Activated naive CD4-positive, alpha-beta T cell treated with anti-CD3 and anti-CD28 coated beads, Interleukin-2, amount 10 ng/mL, durations not matched to agents 7 days and 5 days (primary cell): ENCODE results near the gene AMN1.

ENCODE experiments used
- CTCF ChIA-PET: fragments of 350-600 bp; sonication (Branson Sonifier 250); formaldehyde crosslinking; loops from one replicate; lab custom pipeline; 2021; ENCODE audit warnings: antibody characterized with exemption; lab: Charles Lee
- DNase-seq: peaks from one replicate; pipeline ENCODE4 v3.0.0-alpha.2; 2020
- H3K27ac Mint-ChIP-seq: one replicate; pipeline ENCODE4 v1.8.0; 2021; ENCODE audit warnings: mild to moderate bottlenecking, moderate library complexity, mixed read lengths
- H3K27me3 Mint-ChIP-seq: one replicate; pipeline ENCODE4 v1.8.0; 2021; ENCODE audit warnings: mild to moderate bottlenecking, mixed read lengths
- H3K36me3 Mint-ChIP-seq: one replicate; pipeline ENCODE4 v1.8.0; 2021; ENCODE audit warnings: mixed read lengths
- H3K4me1 Mint-ChIP-seq: one replicate; pipeline ENCODE4 v1.8.0; 2021; ENCODE audit warnings: mixed read lengths
- H3K4me3 Mint-ChIP-seq: one replicate; pipeline ENCODE4 v1.8.0; 2021; ENCODE audit warnings: mild to moderate bottlenecking, moderate library complexity, mixed read lengths
- H3K9me3 Mint-ChIP-seq: one replicate; pipeline ENCODE4 v1.8.0; 2021; ENCODE audit warnings: mixed read lengths

The AMN1 gene

DNA sequence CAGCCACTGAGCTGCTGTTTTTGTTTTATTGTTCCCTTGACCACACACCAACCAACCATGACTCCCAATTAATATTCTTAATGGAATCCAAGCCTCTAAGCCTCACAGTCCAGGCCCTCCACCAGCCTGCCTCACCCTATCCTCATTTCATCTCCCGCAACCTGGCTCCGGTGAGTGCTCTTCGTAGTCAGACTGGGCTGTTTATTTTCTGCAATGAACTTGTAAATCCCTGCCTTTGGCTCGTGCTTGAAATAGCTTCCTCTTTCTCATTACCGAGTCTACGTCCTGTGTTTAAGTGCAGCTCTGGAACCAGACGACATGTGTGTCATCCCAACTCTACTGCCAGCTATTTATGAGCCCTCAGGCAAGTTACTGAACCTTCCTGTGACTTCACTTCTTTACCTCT lies 81.7 kb downstream of the AMN1 start:
- no peaks in the 10 kb centered on the region for H3K4me1 Mint-ChIP-seq
- peaks cover 10% of the 10 kb centered on the region for H3K27me3 Mint-ChIP-seq
- no peak for DNase-seq
- H3K36me3 Mint-ChIP-seq = no peaks in the 10 kb centered on the region
- H3K9me3 Mint-ChIP-seq = no peaks in the 10 kb centered on the region
- CTCF ChIA-PET = interaction anchor here (1.2 kb wide), 1 partner anchor 664 kb away, joined by 3 read pairs; no protein-coding TSS in a partner anchor
- no peak overlapping the region for H3K4me3 Mint-ChIP-seq
- no peak overlapping the region for H3K27ac Mint-ChIP-seq

DNA sequence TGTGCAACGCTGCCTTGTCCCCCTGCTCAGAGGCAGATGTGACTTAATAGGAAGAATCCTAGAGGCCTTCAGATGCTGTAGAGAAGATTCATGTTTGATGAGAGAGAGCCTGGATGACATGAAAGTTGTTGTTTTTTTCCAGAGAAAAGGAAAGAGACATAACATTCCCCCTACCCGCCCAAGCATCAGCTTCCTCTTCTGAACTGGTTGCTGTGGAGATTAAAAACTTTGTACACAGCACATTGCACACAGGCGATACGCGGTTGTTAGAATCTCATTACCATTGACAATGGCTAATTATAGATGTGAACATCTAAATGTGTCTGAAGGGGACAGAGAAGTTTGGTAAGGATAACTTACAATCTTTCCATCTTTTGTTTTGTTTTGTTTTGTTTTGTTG lies 82.9 kb downstream of the AMN1 start:
- no peaks in the 10 kb centered on the region for H3K4me1 Mint-ChIP-seq

DNA sequence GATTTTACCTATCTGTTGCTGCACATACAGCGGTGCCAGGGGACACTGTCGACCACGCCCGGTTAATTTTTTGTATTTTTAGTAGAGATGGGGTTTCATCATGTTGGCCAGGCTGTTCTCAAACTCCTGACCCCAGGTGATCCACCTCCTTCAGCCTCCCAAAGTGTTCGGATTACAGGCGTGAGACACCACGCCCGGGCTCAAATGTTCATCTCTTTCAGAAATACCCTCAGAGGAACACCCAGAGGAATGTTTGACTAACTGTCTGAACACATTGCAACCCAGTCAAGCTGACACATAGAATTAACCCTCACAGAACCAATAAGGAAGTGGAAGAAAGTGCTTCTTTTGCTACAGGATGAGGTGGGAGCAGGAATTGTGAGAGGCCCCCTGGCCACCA lies 84.3 kb downstream of the AMN1 start:
- Mint-ChIP-seq H3K36me3 (no peaks in the 10 kb centered on the region), H3K4me3 (no peak overlapping the region), H3K27ac (no peak overlapping the region), H3K9me3 (no peaks in the 10 kb centered on the region), H3K4me1 (no peaks in the 10 kb centered on the region), H3K27me3 (peaks cover 10% of the 10 kb centered on the region)
- no peak for DNase-seq
- CTCF ChIA-PET = no interaction called here

More for the DNA sequence above, 82.9 kb downstream of the AMN1 start:
- no peak for DNase-seq
- H3K36me3 Mint-ChIP-seq = no peaks in the 10 kb centered on the region
- no peaks in the 10 kb centered on the region for H3K9me3 Mint-ChIP-seq
- CTCF ChIA-PET = no interaction called here
- peaks cover 10% of the 10 kb centered on the region for H3K27me3 Mint-ChIP-seq
- H3K4me3 Mint-ChIP-seq = no peak overlapping the region
- no peak overlapping the region for H3K27ac Mint-ChIP-seq

DNA sequence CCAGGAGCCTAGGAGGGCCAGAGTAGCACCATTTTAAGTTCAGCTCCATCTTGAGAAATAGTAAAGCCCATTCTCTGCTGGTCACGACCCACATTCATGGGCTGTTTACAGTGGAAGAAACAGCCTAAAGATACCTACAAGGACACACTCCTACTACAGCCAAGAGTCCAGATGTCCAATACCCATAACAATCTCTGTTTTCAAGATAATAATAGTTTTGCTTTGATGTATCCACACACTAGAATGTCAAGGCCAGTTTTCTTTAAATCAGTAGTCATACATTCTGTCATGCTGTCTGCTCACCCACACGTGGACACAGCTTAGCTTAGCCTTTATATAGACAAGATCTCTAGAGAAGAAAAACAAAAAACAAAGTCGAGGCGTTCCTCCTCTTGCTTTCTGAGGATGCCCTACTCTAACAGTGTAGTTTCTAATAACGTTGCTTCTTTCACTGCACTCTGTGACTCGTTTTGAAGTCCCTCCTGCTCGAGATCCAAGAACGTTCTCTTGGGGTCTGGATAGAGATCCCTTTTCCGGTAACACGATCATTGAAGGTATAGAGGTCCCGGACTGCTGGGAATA lies 87.2 kb downstream of the AMN1 start:
- H3K27ac Mint-ChIP-seq = no peak overlapping the region
- CTCF ChIA-PET = no interaction called here
- no peak overlapping the region for H3K4me3 Mint-ChIP-seq
- no peaks in the 10 kb centered on the region for H3K9me3 Mint-ChIP-seq
- no peaks in the 10 kb centered on the region for H3K36me3 Mint-ChIP-seq
- H3K4me1 Mint-ChIP-seq = no peaks in the 10 kb centered on the region
- H3K27me3 Mint-ChIP-seq = peaks cover 10% of the 10 kb centered on the region
- DNase-seq = no peak

DNA sequence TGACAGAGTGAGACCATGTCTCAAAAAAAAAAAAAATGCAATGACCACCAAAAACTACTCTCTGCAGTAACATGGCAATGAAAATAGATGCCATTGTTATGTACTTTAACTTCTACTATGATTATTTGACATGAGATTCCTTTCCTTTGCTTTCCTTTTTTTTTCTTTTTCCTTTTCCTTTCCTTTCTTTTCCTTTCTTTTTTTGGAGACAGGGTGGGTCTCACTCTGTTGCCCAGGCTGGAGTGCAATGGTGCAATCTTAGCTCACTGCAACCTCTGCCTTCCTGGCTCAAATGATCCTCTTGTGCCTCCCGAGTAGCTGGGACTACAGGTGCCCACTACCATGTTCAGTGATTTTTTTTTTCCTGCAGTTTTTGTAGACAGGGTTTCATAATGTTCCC lies 94.2 kb downstream of the AMN1 start:
- no peak overlapping the region for H3K27ac Mint-ChIP-seq
- peaks cover 2% of the 10 kb centered on the region for H3K4me1 Mint-ChIP-seq
- no peaks in the 10 kb centered on the region for H3K36me3 Mint-ChIP-seq
- H3K27me3 Mint-ChIP-seq = peaks cover 5% of the 10 kb centered on the region
- no peaks in the 10 kb centered on the region for H3K9me3 Mint-ChIP-seq
- no peak overlapping the region for H3K4me3 Mint-ChIP-seq
- no peak for DNase-seq
- CTCF ChIA-PET = no interaction called here

DNA sequence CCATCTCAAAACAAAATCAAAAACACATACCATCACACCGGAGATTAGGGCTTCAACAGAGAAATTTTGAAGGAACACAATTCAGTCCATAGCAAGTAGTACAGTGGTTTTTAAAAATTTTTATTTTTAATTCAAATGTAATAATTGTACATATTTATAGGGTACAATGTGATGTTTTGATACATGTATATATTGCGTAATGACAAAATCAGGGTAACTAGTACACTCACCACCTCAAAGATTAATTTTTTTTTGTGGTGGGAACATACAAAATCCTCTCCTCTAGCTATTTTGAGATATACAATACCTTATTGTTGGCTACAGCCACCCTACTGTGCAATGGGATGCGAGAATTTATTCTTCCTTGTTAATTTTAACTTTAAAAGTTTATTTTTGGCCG lies 95.4 kb downstream of the AMN1 start:
- CTCF ChIA-PET = interaction anchor here (0.7 to 1.5 kb wide), 2 partner anchors 380 to 382 kb away, joined by 3 to 5 read pairs; no protein-coding TSS in a partner anchor
- Mint-ChIP-seq H3K36me3 (no peaks in the 10 kb centered on the region), H3K4me1 (peaks cover 2% of the 10 kb centered on the region), H3K27ac (no peak overlapping the region), H3K27me3 (peaks cover 7% of the 10 kb centered on the region), H3K9me3 (no peaks in the 10 kb centered on the region), H3K4me3 (no peak overlapping the region)
- DNase-seq = no peak

DNA sequence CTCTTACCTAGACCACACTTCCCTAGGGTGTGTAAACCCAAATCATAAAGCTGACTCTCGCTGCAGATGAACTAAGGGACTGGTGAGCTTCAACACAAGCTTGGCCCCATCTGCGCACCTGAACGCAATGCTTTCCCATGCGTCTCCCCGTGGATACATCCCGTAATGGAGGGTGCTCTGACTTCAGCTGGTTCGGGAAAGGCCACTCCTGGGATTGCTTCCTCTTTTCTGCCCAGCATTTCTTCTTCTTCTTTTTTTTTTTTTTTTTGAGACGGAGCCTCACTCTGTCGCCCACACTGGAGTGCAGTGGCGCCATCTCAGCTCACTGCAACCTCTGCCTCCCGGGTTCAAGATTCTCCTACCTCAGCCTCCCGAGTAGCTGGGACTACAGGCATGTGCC lies 97.0 kb downstream of the AMN1 start:
- peaks cover 7% of the 10 kb centered on the region for H3K27me3 Mint-ChIP-seq
- no peaks in the 10 kb centered on the region for H3K9me3 Mint-ChIP-seq
- no peaks in the 10 kb centered on the region for H3K36me3 Mint-ChIP-seq
- H3K4me3 Mint-ChIP-seq = no peak overlapping the region
- no peak overlapping the region for H3K27ac Mint-ChIP-seq
- H3K4me1 Mint-ChIP-seq = peaks cover 2% of the 10 kb centered on the region
- CTCF ChIA-PET = interaction anchor here (1.4 kb wide), 1 partner anchor 229 kb away, joined by 3 read pairs; no protein-coding TSS in a partner anchor
- no peak for DNase-seq

DNA sequence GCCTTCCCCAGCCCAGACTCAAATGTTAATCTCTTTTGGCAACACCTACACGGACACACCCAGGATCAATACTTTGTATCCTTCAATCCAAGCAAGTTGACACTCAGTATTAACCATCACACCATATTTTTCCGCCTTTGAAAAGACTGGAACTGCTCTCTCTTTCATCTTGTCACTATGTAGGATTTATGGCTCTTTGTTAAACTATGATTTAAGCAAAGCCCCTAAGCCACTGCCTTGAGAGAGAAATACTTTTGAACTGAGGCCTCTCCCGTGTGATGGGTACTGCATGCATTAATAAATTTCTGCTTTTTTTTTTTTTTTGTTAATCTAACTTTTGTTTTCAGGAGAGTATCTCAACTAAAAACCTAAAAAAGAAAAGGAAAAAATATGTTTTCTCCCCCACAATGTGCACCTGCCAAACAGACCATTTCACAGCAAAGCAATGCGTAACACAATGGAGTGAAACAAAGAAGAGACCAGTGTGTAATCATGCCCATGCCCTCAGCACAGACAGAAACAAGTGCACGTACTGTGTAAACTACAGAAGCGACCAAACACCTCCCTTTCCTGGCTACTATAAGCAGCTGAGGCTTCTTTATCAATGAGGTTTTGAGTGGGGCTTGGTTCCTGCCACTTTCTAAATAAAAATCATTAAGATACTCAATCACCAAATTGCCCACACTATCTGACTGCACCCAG lies 97.6 kb downstream of the AMN1 start:
- Mint-ChIP-seq H3K27ac (no peak overlapping the region), H3K9me3 (no peaks in the 10 kb centered on the region), H3K36me3 (no peaks in the 10 kb centered on the region), H3K4me3 (no peak overlapping the region), H3K4me1 (no peaks in the 10 kb centered on the region), H3K27me3 (peaks cover 7% of the 10 kb centered on the region)
- DNase-seq = no peak
- CTCF ChIA-PET = interaction anchor here (1.0 kb wide), 1 partner anchor 380 kb away, joined by 3 read pairs; no protein-coding TSS in a partner anchor

DNA sequence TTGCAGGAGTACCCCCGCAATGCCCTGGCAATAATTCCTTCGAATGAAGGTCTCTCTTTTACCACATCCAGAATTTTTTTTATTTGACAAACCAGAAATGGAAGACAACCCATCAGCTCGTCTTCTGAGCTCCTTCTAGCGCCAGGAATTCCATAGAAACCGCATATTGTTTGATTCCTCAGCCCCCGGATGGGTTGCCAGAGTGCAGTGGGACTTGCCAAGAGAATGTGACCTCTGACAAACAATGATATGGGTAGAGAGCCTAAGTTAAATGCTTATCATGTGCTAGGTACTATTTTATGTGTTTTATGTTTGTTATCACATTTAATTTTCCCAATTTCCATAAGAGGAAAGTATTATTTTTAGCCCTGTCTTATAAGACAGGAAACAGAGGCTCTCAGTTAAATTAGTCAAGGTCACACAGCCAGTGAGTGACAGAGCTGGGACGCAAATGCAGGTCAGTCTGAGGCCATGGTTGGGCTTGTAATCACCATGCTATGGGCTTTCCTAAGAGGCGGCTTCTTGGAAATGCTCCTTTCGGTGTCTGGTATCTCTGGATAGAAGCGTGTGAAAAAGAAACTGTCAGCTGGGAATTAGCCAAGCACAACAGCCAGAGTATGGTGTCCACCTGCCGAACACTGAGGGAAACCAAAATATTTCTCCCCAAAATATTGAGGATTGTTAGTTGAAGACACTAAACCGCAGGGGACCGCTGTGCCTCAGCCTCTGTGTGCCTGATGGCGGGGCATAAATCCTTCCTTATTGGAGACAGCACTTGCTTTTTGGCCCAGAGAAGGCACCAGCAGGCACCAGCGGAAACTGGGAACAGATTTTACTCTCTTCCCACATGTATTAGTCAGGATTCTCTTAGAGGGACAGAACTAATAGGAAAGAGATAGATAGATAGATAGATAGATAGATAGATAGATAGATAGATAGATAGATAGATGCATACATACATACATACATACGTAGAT lies 98.8 kb downstream of the AMN1 start:
- H3K36me3 Mint-ChIP-seq = no peaks in the 10 kb centered on the region
- H3K9me3 Mint-ChIP-seq = no peaks in the 10 kb centered on the region
- no peak overlapping the region for H3K4me3 Mint-ChIP-seq
- no peak for DNase-seq
- CTCF ChIA-PET = interaction anchor here (1.0 kb wide), 1 partner anchor 379 kb away, joined by 3 read pairs; no protein-coding TSS in a partner anchor
- no peak overlapping the region for H3K27ac Mint-ChIP-seq
- H3K4me1 Mint-ChIP-seq = no peaks in the 10 kb centered on the region
- peaks cover 7% of the 10 kb centered on the region for H3K27me3 Mint-ChIP-seq

DNA sequence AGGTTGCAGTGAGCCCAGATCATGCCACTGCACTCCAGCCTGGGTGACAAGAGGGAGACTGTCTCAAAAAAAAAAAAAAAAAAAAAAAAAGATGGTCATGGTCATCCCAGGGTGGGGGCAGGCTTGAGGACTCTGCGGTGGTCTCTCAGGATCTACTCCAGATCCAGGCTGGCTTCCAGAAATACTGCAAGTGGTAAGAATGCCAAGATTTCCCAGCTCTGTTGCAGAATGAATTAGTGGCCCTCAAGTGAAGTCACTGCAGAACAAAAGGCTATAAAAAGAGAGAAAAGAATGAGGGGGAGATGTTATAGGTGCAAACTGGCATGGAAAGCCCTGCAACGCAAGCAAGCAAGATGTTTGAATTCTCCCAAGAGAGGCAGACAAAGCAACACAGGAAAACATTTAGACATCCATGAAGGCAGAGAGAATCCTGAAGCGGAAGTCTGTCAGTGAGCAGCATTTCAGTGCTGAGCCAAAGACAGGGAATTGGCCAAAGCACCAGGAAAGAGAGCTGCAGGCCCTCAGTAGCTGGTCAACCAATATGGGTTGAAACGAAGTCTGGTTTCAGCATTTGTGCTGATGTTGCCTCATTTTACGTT lies 101.3 kb downstream of the AMN1 start:
- CTCF ChIA-PET = no interaction called here
- no peak overlapping the region for H3K27ac Mint-ChIP-seq
- H3K4me1 Mint-ChIP-seq = no peaks in the 10 kb centered on the region
- no peaks in the 10 kb centered on the region for H3K9me3 Mint-ChIP-seq
- DNase-seq = no peak
- H3K4me3 Mint-ChIP-seq = no peak overlapping the region
- H3K27me3 Mint-ChIP-seq = peaks cover 3% of the 10 kb centered on the region
- H3K36me3 Mint-ChIP-seq = no peaks in the 10 kb centered on the region

DNA sequence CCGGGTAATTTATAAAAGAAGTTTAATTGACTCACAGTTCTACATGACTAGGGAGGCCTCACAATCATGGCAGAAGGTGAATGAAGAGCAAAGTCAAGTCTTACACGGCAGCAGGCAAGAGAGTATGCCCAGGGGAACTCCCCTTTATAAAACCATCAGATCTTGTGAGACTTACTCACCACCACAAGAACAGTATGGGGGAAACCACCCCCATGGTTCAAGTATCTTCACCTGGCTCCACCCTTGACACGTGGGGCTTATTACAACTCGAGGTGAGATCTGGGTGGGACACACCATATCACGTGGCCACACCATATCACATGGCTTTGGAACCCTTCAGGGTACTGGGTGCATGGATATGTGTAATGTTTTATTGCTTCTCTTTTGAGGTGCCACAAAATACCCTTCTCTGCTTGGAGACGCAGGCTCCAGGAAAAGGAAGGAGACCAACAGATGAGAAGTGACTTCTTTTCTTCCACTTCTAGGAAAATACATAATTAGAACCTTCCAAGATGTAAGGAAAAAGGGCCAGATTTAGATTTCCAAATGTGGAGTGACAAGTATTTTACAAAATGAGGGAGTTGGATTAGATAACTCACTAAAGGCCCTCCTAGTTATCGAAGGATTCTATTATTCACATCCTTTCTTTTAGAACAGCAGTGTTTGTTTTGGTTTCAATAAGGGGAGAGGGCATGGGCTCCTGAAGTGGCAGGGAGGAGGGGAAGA lies 102.4 kb downstream of the AMN1 start:
- no peak overlapping the region for H3K27ac Mint-ChIP-seq
- H3K9me3 Mint-ChIP-seq = no peaks in the 10 kb centered on the region
- H3K4me1 Mint-ChIP-seq = no peaks in the 10 kb centered on the region
- no peak for DNase-seq
- no peak overlapping the region for H3K4me3 Mint-ChIP-seq
- CTCF ChIA-PET = no interaction called here
- H3K27me3 Mint-ChIP-seq = peaks cover 3% of the 10 kb centered on the region
- H3K36me3 Mint-ChIP-seq = no peaks in the 10 kb centered on the region

DNA sequence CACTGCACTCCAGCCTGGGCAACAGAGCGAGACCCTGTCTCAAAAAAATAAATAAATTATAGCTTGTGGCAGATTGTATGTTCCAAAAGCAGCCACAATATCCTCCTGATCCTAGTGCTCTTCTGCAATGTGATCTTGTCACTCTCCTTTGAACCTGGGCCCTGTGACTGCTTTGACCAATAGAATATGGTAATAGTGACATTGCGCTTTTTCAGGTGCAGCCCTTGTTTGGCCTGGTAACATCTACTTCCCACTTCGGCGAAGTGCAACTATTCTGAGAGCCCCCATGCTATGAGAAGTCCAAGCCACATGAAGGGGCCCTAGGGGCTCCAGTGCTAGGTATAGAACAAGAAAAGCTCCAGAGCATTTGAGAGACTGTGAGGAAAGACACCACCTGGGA lies 106.8 kb downstream of the AMN1 start:
- Mint-ChIP-seq H3K4me3 (no peak overlapping the region), H3K4me1 (no peaks in the 10 kb centered on the region), H3K36me3 (no peaks in the 10 kb centered on the region), H3K27me3 (peaks cover 3% of the 10 kb centered on the region), H3K27ac (no peak overlapping the region), H3K9me3 (no peaks in the 10 kb centered on the region)
- CTCF ChIA-PET = no interaction called here
- no peak for DNase-seq
